T-helper 1 cell (primary cell): ENCODE results near the gene GSTCD.
"Not testable (repeated sequence)": the region's sequence is repeated elsewhere in the genome, so short reads cannot be mapped to it uniquely, and the experiment has no call there.

ENCODE experiments used
- DNase-seq, 5 donors: peaks; one replicate each; pipeline ENCODE4 v3.0.0-alpha.2; 2012 to 2020

The GSTCD gene

DNA sequence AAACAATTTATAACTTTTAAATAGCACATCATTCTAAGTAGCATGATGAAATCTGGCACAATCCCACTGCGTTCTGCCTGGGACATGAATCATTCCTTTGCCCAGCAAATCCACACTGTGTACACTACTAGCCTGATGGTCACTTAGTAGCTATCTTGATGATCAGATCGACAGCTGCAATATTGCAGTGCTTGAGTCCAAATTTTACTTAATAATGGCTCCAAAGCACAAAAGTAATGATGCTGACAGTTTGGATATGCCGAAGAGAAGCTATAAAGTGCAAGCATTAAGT lies 100.1 kb downstream of the GSTCD start:
- no peak for DNase-seq

- DNase-seq, result no peak
Observed at GRCh38 chr4:105815701-105816100, 107.1 kb downstream of the GSTCD start.

DNA sequence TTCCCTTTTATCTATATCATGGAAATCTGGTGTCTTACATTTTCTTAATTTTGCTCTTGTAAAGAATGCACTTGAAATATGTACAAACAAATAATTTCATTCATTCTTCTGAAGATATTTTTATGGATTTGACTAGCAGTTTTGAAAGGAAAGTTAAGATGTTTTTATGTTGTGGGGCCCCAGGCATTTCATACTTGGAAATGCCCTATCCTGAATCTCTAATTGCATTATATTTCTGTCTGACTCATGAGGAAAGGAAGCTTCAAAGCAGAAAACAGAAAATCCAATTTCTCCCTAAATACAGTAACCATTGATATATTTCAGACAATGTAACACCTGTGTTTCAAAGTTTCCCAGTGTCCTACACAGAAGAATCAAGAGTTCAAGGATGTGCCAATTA lies 113.5 kb downstream of the GSTCD start:
- DNase-seq, result no peak

GRCh38 chr4:105828074-105828473 lies 119.5 kb downstream of the GSTCD start:
- no peak for DNase-seq

DNA sequence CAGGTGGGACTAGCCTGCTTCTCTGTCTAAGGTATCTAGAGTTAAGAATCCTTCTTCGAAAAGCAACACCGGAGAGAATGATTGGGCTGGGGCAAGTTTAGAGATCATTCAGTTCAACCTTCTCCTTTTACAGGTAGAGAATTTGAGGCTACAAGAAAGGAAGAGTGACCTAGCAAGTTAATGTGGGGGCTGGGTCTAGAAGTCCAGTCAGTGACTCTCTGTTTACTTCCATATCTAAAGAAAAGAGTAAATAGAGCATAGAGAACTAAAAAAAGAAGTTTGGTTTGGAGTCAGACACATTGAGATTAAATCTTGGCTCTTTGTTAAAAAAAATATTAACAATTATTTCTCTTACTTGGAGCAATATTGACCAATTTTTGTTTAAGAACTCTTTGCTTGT lies 122.6 kb downstream of the GSTCD start:
- DNase-seq, result no peak

DNA sequence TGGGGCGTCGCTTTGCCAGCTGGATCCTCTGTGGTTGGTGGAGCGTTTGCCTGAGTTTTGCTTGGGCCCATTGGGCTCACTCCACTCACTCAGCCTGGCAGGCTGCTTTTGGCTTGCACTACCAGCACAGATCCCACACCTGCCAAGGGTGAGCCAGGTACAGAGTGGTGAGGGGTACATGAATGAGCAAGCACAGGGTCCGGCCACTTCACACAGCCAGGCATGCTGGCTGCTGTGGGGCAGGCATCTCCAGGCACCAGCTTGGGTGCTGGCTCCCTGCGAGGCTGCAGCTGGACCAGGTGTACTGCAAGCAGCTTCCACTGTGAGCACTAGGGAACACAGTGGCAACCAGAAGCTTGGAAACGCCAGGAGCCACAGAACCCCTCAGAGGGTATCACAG lies 126.6 kb downstream of the GSTCD start:
- DNase-seq, result no peak

DNA sequence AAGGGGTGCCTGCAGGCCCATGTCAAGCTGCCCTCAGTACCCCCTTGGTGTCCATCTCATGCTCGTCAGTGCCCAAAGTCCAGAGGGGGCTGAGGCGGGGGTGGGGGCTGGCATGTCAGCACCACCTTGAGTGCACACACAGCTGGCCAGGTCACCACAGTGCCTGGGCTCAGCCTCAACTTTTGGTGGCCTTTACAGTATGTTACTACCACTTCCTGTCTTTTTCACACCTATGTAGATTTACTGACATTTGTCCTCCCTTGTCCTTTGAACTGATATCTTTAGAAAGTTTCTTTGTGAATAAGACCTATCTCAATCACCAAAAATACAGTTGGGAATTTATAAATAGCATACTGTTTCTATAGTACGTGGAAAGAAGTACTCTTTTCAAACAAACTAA lies 128.0 kb downstream of the GSTCD start:
- no peak for DNase-seq

GRCh38 chr4:105837037-105837436 lies 128.5 kb downstream of the GSTCD start:
- no peak for DNase-seq

- DNase-seq, result no peak
Observed at GRCh38 chr4:105838082-105838481, 129.5 kb downstream of the GSTCD start.

DNA sequence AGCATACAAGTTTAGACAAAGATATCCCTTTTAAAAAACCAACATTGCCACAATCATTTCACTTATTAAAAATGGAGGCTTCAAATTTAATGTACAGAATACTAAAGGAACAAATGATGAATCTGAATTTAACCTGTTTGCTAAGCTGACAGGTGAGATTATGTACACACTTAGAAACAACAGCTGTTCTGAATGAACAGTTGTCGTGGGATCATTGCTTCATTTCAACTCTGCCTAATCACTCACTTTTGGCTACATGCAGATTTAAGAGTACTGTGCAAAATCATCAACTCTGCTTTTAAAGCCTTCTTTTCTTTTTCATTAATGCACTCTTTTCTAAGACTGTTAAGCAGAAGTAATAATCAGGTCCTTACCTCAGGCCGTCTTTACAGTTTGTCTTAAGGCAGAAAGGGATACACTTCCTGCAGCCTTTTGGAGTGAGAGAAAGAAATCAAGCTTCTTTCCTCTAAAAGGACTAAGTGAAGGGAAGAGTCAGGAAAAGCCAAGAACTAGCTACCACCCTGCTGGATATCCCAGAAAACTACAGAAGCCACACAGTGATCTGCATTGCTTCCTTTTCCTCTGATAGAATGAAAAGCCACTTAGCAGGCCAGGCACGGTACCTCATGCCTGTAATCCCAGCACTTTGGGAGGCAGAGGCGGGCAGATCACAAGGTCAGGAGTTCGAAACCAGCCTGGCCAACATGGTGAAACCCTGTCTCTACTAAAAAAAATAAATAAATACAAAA lies 132.0 kb downstream of the GSTCD start:
- no peak for DNase-seq

DNA sequence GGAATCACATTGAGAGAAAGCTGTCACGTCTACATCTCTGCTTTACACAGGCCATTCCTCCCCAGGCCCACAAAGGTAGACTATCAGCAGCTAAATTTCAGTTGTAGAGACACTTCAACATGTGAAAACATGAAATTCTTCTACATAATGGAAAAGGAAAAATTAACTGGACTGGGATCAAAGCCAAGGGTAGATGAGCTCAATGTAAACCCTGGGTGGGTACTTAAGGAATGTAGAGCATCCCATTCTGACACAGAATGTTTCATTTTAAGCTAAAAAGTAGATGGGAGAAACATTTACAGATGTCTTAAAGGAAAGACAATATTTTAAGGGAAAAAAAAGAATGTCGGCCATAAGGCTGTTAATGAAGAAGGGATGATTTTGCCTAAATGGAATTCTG lies 135.4 kb downstream of the GSTCD start:
- DNase-seq, result no peak

DNA sequence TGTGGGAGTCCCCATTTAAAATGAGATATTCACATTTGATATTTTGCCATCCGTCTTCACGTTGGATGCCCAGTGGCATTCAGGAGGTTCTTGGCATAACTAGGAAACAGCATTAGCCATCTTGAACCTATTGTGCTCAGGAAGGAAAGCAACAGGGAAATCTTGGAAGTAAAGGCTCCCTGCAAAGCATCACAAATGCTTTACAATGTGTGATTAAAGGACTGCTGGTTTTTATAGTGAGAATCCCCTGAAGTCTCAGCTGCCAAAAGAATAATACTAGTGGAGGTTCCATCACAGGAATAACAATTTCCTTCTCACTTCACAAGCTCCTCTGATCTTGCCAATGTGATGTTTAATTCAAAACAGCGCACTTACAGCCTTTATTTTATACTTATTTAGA lies 137.0 kb downstream of the GSTCD start:
- DNase-seq, result no peak

GRCh38 chr4:105848359-105848758 lies 139.8 kb downstream of the GSTCD start:
- DNase-seq, result not testable (repeated sequence)

DNA sequence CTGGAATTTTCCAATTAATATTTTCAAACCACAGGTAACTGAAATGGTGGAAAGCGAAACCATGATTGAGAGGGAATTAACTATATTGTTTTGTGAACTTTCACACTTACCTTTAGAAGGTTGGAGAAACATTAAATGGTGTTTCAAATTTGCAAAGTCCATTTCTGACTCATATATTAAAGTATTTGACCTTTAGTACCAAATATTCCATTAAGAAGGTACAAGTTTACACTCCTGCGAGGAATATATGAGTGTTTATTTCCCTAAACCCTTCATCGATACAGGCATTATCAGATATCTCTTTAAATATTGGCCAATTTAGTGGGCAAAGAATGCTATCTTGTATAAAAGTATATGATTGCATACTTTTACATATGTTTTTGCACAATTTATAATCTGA lies 142.6 kb downstream of the GSTCD start:
- no peak for DNase-seq

DNA sequence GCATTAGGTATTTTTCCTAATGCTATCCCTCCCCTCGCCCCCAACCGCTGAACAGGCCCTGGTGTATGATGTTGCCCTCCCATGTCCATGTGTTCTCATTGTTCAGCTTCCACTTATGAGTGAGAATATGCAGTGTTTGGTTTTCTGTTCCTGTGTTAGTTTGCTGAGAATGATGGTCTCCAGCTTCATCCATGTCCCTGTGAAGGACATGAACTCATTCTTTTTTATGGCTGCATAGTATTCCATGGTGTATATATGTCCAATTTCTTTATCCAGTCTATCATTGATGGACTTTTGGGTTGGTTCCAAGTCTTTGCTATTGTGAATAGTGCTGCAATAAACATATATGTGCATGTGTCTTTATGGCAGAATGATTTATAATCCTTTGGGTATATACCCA lies 143.6 kb downstream of the GSTCD start:
- not testable (repeated sequence) for DNase-seq

GRCh38 chr4:105858466-105859040 lies 150.0 kb downstream of the GSTCD start:
- no peak for DNase-seq

DNA sequence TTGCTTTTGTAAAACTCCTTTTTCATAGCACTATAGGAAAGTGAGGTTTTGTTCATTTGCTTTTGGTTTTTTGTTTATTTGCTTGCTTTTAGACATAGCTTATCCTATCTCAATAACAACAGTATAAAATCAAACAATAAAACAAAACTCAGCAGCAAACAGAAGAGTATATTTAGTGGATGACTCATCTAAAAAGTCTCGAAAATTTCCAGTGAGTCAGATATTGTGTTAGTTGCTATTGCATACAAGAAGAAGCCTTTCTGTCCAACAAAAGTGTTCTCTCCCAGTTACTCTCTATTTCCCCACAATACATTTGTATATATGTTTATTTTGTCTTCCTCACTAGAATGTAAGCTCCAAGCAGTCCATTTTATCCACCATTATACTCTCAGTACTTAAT lies 150.6 kb downstream of the GSTCD start:
- DNase-seq, result no peak

GRCh38 chr4:105870963-105871362 lies 162.4 kb downstream of the GSTCD start:
- DNase-seq, result no peak

DNA sequence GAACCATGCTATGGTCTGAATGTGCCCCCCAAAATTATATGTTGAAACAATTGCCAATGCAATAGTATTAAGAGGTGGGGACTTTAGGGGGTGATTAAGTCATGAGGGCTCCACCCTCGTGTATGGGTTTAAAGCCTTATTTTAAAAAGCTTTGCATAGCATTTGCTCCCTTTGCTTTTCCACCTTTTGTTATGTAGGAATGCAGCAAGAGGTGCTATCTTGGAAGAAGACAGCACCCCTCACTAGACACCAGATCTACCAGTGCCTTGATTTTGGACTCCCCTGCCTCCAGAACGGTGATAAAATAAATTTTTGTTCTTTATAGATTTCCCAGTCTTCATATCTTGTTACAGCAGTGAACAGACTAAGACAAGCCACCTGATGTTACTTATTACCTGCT lies 163.4 kb downstream of the GSTCD start:
- DNase-seq, result no peak

- no peak for DNase-seq
Observed at GRCh38 chr4:105875233-105875632, 166.6 kb downstream of the GSTCD start.

DNA sequence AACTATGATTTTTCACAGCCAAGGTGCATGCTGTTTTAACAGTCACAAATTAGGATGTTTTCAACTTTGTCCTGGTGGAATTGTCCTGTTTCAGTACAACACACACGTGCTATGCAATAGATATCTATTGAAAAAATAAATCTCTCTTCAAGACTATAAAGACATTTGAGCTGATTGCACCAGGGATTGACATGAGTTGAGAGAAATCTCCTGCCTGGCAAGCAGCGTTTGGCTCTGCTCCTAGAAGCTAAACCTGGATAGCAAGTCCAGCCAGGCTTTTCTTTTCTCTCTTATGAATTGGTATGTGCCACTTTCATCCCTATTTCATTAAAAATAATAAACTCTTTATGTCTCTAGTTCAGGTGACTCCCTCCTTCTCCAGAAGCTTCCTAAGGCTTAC lies 170.1 kb downstream of the GSTCD start:
- DNase-seq, result no peak

GRCh38 chr4:105887508-105887907 lies 178.9 kb downstream of the GSTCD start:
- no peak for DNase-seq

- no peak for DNase-seq
Observed at GRCh38 chr4:105894660-105895582, 186.3 kb downstream of the GSTCD start, which contains the start of gene NPNT. NPNT (plus strand) TSS chr4:105895471; CDS start chr4:105895653, 182 bp downstream.
